WTC11 (cell line): ENCODE measurements around the gene SYNPO2.

Experiments
- CTCF ChIP-seq: fragments of 200-600 bp; IDR thresholded peaks from 2 replicates; pipeline ENCODE4 v1.8.0; 2022; ENCODE audit warnings: antibody characterized with exemption
- ESRRA ChIP-seq: sonication (generic); formaldehyde crosslinking; IDR thresholded peaks from 2 replicates; pipeline ENCODE4 v1.8.1; 2022; ENCODE audit warnings: mild to moderate bottlenecking, missing genetic modification reagents, borderline replicate concordance
- HMGA2 ChIP-seq: fragments of 250-450 bp; sonication (Bioruptor Pico); IDR thresholded peaks from 2 replicates; pipeline ENCODE4 v1.4.0; 2021; ENCODE audit warnings: mild to moderate bottlenecking, moderate library complexity
- MAX ChIP-seq: sonication (generic); formaldehyde crosslinking; IDR thresholded peaks from 2 replicates; pipeline ENCODE4 v1.8.0; 2022; ENCODE audit warnings: mild to moderate bottlenecking, missing genetic modification reagents
- NR2C2 ChIP-seq: sonication (generic); formaldehyde crosslinking; IDR thresholded peaks from 2 replicates; pipeline ENCODE4 v1.8.0; 2022; ENCODE audit warnings: mild to moderate bottlenecking, missing genetic modification reagents
- PRDM15 ChIP-seq: sonication (generic); formaldehyde crosslinking; IDR thresholded peaks from 2 replicates; pipeline ENCODE4 v1.8.0; 2022; ENCODE audit warnings: missing genetic modification reagents
- ZNF423 ChIP-seq: fragments of 250-450 bp; sonication (Bioruptor Pico); IDR thresholded peaks from 2 replicates; pipeline ENCODE4 v2.1.2; 2022; ENCODE audit warnings: mild to moderate bottlenecking, moderate library complexity

- TF ChIP-seq ZNF423 (CRISPR knock-in tag), result no peak
- TF ChIP-seq CTCF, result no peak
- no peak for TF ChIP-seq MAX (CRISPR knock-in tag)
- no peak for TF ChIP-seq ESRRA (CRISPR knock-in tag)
- TF ChIP-seq HMGA2, result no peak
- no peak for TF ChIP-seq PRDM15 (CRISPR knock-in tag)
- TF ChIP-seq NR2C2 (CRISPR knock-in tag), result no peak
Measured at GRCh38 chr4:118995693-118996391, 107.2 kb downstream of the SYNPO2 start.
